Measurements from ENCODE around the gene OLIG1.

OLIG1 gene

DNA sequence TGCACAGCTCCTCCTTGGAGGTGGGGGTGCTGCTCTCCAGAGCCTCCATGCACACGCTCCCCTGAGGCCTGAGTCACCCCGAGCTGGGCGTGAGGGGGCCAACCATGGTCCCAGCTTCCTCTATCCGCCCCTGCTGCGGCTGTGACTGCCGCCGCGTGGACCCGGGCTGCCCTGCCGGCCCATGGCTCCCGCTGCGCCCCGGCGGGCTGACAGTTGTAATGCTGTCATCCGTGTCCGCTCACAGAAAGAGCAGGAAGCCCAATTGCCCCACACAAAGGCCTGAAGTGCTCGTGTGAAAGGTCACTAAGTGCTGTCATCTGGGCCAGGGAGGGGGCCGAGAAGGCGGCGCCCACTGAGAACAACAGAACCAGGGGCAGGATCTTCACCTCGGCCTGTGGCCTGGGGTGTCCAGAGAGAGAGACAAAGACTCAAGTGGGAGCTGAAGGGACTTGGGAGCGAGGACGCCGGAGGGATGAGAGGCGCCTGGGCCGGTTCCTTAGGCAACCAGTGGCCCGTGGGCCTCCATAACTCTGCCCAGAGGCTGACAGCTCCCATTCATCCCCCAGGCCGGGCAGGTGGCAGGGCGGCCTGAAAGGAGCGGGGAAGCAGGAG lies 31.5 kb downstream of the OLIG1 start:
- DNase-seq (ENCODE audit: low read depth): no peak

DNA sequence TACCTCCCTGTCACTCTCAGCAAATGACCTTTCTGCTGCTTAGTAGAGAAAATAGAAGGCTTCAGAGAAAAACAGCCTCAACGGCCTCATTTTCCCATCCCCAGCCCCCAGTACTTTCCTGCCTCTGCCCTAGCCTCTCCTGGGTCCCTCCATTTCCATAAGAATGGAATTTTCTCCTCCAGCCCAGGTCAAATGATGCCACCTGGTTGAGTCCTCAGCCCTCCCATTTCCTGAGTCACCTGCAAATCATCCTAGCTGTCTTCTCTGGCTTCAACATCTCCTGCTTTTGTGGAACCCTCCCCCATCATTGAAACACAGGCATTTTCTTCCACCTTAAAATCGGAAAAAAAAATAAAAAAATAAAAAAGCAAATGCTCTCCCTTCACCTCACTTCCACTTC lies 35.1 kb downstream of the OLIG1 start:
- no peak for DNase-seq (ENCODE audit: low read depth)

DNA sequence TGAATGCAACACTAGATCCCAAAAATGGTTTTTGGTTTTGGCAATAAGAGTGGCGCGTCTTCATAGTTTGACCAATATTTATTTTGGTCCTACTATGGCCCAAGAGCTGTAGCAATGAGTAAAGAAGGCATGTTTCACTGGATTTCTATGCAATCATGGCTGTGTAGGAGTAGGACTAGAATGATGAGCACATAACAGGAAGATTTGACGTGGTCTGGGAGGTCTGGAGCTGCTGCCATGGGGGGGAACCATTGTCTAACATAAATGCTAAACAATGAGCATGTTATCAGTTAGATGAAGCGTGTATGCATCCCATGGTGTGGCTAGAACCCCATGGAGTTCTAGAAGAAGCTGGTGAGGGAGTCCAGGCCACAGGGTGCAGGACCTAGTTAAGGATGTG lies 38.3 kb downstream of the OLIG1 start:
- DNase-seq (ENCODE audit: low read depth): no peak

DNA sequence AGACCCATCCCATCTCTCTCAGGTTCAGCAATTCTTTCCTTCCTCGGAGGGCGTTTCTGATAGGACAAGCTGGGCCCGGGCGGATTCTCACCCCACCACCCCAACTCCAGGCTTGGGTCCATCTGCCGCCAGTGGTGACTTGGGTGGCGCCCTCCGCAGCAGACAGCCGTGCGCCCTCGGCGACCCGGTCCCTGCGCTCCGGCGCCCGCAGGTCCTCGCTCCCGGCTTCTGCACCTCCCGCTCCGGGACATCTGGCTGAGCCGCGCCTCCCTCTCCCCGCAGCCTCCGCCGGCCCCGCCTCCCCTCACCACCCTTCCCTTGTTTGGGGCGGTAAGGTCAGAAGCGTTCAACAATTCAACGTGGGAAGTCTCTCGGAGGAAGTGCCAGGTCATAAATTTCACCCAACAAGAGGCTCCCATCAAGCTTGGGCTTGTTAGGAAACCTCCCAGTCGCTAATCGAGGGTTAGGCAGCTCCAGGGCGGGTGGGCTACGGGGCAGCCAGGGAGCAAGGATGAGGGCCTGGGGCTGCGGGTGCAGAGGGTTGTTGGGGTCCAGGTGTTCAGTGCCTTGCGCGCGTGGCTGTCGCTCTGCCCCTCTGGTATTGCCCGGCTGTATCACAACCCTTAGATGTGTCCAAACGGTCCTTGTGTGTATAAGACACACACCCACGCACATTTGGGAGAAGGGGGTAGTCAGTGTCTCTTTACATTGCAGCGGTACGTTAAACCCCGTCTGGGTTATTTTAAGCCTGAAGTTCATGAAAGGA lies 39.8 kb downstream of the OLIG1 start:
- DNase-seq (ENCODE audit: low read depth): no peak

DNA sequence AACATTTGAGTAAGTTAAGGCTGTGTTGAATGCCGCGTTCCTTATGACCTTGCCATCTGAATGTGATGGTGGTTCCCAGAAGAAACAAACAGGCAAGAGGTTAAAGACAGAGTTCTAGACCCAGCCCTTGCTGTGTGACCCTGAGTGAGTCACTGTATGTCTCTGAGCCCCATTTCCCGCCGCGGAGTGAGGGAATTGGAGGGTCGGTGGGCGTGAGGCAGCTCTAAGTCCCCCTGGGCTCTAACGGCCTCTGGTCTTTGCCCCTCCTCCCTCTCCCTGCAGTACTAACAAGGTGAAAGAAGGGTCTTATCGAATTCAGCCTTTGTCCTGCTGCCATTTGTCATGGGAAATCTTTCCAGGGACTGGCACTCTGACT lies 40.4 kb downstream of the OLIG1 start:
- no peak for DNase-seq (ENCODE audit: low read depth)

DNA sequence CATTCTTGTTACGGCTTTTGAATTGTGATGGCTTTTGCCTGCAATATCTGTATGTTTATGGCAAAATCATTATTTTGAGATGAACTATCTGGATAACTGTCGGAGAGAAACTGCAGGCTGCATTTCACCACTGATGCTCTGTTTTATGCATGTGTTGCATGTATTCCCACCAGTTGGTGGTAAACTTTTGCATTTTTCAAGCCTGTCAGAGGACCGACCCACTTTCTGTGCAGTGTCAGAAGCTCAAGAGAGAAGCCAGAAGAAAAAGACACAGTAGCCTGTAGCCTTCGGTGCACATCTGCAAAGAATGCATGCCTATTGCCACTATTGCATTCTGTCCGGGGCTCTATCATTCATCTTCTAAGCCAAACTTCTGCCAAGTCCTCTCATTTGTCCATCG lies 41.6 kb downstream of the OLIG1 start:
- no peak for DNase-seq (ENCODE audit: low read depth)

DNA sequence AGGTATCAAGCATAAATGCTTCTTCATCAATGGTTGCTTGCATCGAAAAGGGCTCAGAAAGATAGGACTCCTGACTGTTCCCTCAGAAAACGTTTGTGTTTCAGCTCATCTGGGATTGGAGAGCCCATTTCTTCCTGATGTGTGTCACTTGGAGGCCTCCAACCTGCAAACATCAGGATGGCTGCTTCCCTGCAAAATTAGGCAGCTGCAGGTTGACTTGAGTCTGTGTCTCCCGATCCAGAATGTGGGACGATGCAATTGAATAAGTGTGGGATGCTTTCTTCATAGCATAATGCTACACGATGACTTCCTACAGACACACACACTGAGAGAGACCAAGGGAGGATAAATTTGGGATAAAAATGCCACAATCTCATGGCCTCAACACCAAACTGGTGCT lies 42.2 kb downstream of the OLIG1 start:
- no peak for DNase-seq (ENCODE audit: low read depth)

DNA sequence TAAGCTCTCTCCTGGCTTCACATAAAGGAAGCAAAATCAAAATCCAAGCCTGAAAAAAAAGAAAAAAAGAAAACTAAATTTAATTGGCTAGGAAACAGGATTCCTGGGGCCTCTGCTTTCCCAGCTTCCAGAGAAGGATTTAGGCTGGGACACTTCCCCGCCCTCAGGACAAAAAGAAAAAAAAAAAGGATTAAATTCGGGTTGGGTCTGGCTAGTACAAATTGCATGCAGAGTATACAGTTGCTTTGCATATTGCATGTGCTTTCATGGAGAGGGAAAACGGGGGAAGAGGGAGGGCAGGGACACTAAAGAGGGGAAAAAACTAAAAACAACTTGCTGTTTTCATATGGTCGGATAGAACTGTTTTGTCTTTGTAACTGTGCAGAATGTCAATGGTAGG lies 42.7 kb downstream of the OLIG1 start:
- DNase-seq (ENCODE audit: low read depth): no peak

DNA sequence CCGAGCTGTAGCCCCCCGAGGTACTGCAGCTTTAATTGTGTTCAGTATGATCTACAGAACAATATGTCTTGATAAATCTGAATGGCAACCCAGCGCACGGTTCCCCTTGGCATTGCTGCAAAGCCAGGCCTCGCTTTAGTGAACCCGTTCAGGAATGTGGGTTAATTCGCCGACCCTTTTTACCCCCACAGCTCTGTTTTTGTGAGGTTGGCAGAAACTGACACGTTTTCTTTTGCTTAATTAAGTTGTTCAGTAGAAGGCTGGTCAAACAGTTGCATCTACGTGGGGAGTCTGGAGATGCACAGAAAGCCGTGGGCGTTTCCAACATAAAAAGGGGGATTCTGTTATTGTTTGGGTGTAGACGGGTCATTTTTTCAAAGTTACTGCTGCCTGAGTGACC lies 43.2 kb downstream of the OLIG1 start:
- DNase-seq (ENCODE audit: low read depth): no peak

DNA sequence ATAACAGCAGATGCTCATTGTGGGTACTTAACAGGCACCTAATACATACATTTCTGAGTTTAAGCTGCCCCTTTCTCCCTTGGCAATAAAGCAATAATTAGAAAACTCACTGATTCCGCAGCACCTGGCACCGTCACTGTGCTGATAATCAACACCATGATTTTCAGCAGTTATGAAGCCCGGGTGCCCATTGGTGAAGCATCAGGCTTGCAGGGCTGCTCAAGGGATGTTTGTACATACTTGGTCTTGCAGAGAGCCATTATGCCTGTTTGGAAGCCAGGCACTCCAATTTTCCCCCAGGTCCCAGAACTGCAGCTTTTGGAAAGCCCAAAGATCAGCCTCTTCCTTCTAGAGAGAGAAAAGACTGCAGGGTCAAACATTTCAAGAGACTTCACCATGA lies 44.3 kb downstream of the OLIG1 start:
- no peak for DNase-seq (ENCODE audit: low read depth)

DNA sequence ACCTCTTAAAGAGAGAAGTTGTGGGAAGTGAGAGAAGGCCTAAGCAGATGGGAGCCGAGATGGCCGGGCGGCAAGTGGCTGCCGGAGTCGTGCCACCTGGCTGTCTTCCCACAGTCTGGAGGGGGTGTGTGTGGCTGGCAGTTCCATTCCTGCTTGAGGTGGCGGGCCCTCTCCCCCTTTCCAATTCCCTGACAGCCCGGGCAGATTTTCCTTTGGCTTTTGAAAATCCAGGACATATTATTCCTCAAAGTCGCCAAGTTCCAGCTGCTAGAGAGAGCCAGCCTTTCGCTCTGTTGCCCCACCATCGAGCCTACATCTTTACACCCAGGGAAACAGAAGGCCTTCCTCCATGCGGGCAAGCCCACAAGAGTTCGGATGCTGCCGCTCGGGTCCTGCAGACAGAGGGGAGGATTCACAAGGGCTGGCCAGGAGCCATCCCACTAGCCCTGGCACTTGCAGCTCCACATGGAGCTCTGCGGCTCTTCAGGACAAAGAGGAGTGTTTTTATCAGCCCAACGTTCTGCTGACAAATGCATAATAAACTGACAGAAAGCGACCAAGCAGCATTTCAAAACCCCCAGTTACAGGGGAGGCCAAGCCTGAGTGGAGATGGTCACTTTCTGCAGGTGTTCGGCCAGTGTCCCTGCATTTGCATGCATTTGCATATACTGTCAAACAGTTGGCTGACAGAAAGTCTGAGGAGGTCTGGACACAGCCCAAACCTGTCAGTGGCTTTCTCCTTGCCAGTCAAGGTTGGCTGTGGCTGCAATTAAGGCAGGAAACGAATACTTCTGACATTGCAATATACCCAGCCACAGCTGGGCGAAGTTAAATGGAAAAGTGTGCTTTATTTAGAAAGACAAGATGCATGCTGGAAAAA lies 45.9 kb downstream of the OLIG1 start:
- no peak for DNase-seq (ENCODE audit: low read depth)

DNA sequence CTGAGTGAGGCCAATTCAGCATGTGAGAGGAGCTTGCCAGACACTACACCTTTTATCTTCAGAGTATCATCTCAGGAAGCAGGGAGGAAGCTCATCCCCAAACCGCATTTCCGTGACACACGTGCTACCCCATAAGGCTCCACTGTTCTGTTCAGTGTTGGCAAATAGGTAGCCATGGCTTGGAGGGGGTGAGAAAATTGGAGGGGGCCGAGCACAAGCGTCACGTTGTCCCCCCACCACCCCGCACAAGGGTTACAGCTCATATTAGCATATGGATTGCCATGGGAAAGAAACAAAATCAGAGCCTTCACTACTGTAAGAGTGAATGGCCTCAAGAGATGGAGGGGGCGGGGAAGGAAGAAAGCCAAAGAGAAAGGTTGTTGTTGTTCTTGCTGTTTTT lies 46.7 kb downstream of the OLIG1 start:
- DNase-seq (ENCODE audit: low read depth): no peak

DNA sequence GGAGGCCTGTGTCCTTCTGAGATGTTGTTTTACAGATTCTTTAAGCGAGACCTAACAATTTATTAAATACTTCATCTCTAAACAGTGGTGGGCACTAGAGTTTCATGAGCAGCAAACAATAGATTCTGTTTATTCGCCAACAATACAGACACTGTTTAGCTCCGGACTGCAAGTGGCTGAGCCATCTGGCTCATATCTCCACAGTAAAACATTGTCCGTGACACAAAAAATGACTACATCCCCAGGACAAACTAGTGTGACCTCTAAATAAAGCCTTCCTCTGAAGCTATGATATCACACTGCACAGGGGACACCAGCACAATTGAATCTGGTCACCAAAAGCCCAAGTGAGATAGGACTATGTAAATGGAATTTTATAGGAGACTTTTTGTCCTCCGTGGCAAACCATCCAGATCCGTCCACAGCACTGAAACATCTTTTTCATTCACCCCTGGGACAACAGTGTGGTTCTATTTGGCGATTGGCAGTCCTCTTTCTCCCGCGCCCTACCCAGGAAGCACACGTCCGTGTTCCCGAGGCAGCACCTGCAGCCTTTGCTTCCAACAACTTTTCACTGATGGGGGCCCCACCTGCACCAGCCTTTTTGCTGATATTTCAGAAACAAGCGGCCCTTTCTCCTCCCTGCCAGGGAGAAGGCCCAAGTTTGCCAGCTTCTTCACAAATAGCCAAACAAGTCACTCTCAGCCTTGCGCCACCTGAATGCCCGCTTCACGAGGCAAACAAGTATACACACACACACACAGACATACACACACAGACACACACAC lies 47.4 kb downstream of the OLIG1 start:
- DNase-seq (ENCODE audit: low read depth): no peak

Measured in CMK (cell line).